GM23248 (cell line): ENCODE data around the gene LCLAT1. TPM values are rescaled to one million over a fixed set of nuclear protein-coding genes. Genes with fewer than 3 reads are reported as not detected.
"Not testable (repeated sequence)": the region's sequence is repeated elsewhere in the genome, so short reads cannot be mapped to it uniquely, and the experiment has no call there.

Source experiments
- DNase-seq: peaks from one replicate; pipeline ENCODE4 v3.0.0-alpha.2; 2015
- H2AFZ ChIP-seq: fragments of 200-600 bp; sonication (generic); 2 replicates; pipeline ENCODE4 v1.6.1; 2016; ENCODE audit warnings: antibody characterized with exemption
- H3F3A ChIP-seq: fragments of 200-600 bp; sonication (generic); 2 replicates; pipeline ENCODE4 v1.6.1; 2016; ENCODE audit warnings: mild to moderate bottlenecking, antibody characterized with exemption, mixed run types; ENCODE audit not compliant: insufficient read depth
- H3K27ac ChIP-seq: fragments of 200-600 bp; sonication (generic); 2 replicates; pipeline ENCODE4 v1.5.1; 2016; ENCODE audit warnings: mild to moderate bottlenecking
- H3K27me3 ChIP-seq: fragments of 200-600 bp; sonication (generic); replicated peaks from 2 replicates; pipeline ENCODE4 v1.6.1; 2016; ENCODE audit warnings: mild to moderate bottlenecking; ENCODE audit not compliant: insufficient read depth
- H3K36me3 ChIP-seq: fragments of 200-600 bp; sonication (generic); 2 replicates; pipeline ENCODE4 v1.6.1; 2016; ENCODE audit warnings: low read depth, mild to moderate bottlenecking
- H3K4me1 ChIP-seq: fragments of 200-600 bp; sonication (generic); 2 replicates; pipeline ENCODE4 v1.6.1; 2016; ENCODE audit warnings: mild to moderate bottlenecking; ENCODE audit not compliant: insufficient read depth
- H3K4me2 ChIP-seq: fragments of 200-600 bp; sonication (generic); one replicate; pipeline ENCODE4 v1.6.1; 2016; ENCODE audit warnings: mild to moderate bottlenecking; ENCODE audit not compliant: unreplicated experiment
- H3K4me3 ChIP-seq: fragments of 200-600 bp; sonication (generic); 2 replicates; pipeline ENCODE4 v1.5.1; 2016; ENCODE audit warnings: mild to moderate bottlenecking
- H3K79me2 ChIP-seq: fragments of 200-600 bp; sonication (generic); 2 replicates; pipeline ENCODE4 v1.6.1; 2016; ENCODE audit warnings: mild to moderate bottlenecking; ENCODE audit not compliant: insufficient read depth
- H3K9ac ChIP-seq: fragments of 200-600 bp; sonication (generic); 2 replicates; pipeline ENCODE4 v1.6.1; 2016; ENCODE audit warnings: mild to moderate bottlenecking
- H3K9me2 ChIP-seq: fragments of 200-600 bp; sonication (generic); 2 replicates; pipeline ENCODE4 v1.6.1; 2016; ENCODE audit warnings: mixed run types, mild to moderate bottlenecking, moderate library complexity; ENCODE audit not compliant: insufficient read depth
- H3K9me3 ChIP-seq: fragments of 200-600 bp; sonication (generic); one replicate; pipeline ENCODE4 v1.6.1; 2017; ENCODE audit warnings: low read depth
- H4K20me1 ChIP-seq: fragments of 200-600 bp; sonication (generic); 2 replicates; pipeline ENCODE4 v1.6.0; 2016; ENCODE audit not compliant: insufficient read depth
- EZH2 ChIP-seq: fragments of 200-600 bp; sonication (generic); IDR thresholded peaks from 2 replicates; pipeline ENCODE4 v1.6.1; 2018; ENCODE audit warnings: antibody characterized with exemption, mild to moderate bottlenecking; ENCODE audit not compliant: insufficient read depth, poor library complexity, severe bottlenecking
- EZH2phosphoT487 ChIP-seq: fragments of 200-600 bp; sonication (generic); IDR thresholded peaks from 2 replicates; pipeline ENCODE4 v1.6.1; 2018; ENCODE audit warnings: antibody characterized with exemption, moderate library complexity, mild to moderate bottlenecking, low read depth; ENCODE audit not compliant: insufficient read depth
- WGBS, 2 experiments: methylation state at CpG; one replicate each; pipeline ENCODE4 v1.1.6; 2015 to 2017; ENCODE audit warnings: low lambda C conversion rate in 2 of 2, low coverage in 1 of 2; ENCODE audit errors: missing lambda C conversion rate in 2 of 2; 5-methylcytosine and 5-hydroxymethylcytosine counted together
- in situ Hi-C: fragments of 300-500 bp; cut with MboI; formaldehyde crosslinking; loops from 2 replicates; pipeline ENCODE4 v1.15.0; 2020
- polyA plus RNA-seq: library from polyadenylated mRNA; unstranded; fragments of >200 nt; fragmentation: Nextera tagmentation; extraction: Ambion mirVana; gene quantifications from 2 replicates; pipeline ENCODE4 v1.2.1, GENCODE V29; 2016
- total RNA-seq: library from RNA; depleted of rRNA; stranded (reverse); fragments of >200 nt; shearing (Covaris generic); gene quantifications from 2 replicates; pipeline ENCODE4 v1.2.3, GENCODE V29; 2014

The LCLAT1 gene
- total and polyA plus RNA-seq, 2 experiments from 2014 or later = 29.7 to 32.3 TPM

DNA sequence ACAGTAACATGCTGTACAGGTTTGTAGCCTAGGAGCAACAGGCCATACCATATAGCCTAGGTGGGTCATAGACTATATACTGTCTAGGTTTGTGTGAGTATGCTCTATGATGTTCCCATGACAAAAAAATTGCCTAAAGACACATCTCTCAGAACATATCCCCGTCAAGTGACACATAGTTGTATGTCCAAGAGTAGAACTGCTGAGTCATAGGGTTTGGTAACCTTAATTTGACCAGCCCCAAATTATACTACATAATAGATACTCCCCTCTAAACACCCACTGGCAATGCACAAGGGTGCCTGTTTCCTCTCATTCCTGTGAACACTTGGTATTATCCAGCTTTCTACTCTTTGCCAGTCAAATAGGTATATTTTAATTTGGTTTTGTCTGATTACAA is 161.6 kb downstream of the LCLAT1 start:
- Histone ChIP-seq H4K20me1 (no peaks in the 10 kb centered on the region), H3K27me3 (no peaks in the 10 kb centered on the region), H3K36me3 (no peaks in the 10 kb centered on the region), H3K79me2 (no peaks in the 10 kb centered on the region), H3K9me3 (no peaks in the 10 kb centered on the region), H3F3A (peaks cover 6% of the 10 kb centered on the region; the same call in 1 of the 2 replicates), H3K4me2 (no peak overlapping the region), H2AFZ (no peak overlapping the region), H3K27ac (no peak overlapping the region), H3K9ac (no peak overlapping the region), H3K4me3 (no peak overlapping the region), H3K9me2 (no peaks in the 10 kb centered on the region), H3K4me1 (peaks cover 12% of the 10 kb centered on the region; the same call in 1 of the 2 replicates)
- in situ Hi-C loops = no loop called here
- peak; percentile 10 for DNase-seq
- no peak for TF ChIP-seq EZH2phosphoT487
- TF ChIP-seq EZH2 = no peak
- 33 to 48% methylated on average over 1 of the region's 1 CpG for WGBS, 2 experiments

DNA sequence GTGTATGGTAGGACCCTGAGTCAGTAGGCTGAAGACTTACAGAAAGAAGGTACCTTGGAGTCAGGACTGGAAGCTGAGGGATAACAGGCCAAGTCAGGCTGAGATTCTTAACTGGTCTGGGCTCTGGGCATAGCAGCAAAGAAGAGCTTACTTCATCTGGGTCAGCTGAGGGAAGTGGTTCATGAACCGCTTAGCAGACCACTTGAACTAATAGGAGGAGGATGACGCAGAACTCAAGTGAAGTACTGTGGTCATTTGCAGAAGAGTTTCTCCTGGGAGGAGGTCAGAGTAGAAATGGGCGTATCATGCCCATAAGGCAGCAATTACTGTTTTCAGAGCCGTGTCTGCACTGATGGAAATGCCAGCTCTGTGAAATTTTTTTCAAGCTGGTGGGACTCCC is 164.5 kb downstream of the LCLAT1 start:
- no peaks in the 10 kb centered on the region for H3K79me2 ChIP-seq
- H4K20me1 ChIP-seq = no peaks in the 10 kb centered on the region
- peaks cover 12% of the 10 kb centered on the region; the same call in 1 of the 2 replicates for H3K4me1 ChIP-seq
- peak; percentile 85 for DNase-seq
- peaks cover 6% of the 10 kb centered on the region; the same call in 1 of the 2 replicates for H3F3A ChIP-seq
- WGBS, 2 experiments = 18 to 22% methylated on average over 4 of the region's 4 CpGs
- peak overlapping the region; percentile 53 for H3K27ac ChIP-seq
- no peaks in the 10 kb centered on the region for H3K36me3 ChIP-seq
- peak overlapping the region; percentile 29; the same call in 1 of the 2 replicates for H2AFZ ChIP-seq
- no peaks in the 10 kb centered on the region for H3K9me2 ChIP-seq
- in situ Hi-C loops = no loop called here
- H3K9ac ChIP-seq = peak overlapping the region; percentile 28
- TF ChIP-seq EZH2 (no peak), EZH2phosphoT487 (no peak)
- H3K9me3 ChIP-seq = no peaks in the 10 kb centered on the region
- no peak overlapping the region for H3K4me2 ChIP-seq
- H3K4me3 ChIP-seq = no peak overlapping the region
- no peaks in the 10 kb centered on the region for H3K27me3 ChIP-seq

DNA sequence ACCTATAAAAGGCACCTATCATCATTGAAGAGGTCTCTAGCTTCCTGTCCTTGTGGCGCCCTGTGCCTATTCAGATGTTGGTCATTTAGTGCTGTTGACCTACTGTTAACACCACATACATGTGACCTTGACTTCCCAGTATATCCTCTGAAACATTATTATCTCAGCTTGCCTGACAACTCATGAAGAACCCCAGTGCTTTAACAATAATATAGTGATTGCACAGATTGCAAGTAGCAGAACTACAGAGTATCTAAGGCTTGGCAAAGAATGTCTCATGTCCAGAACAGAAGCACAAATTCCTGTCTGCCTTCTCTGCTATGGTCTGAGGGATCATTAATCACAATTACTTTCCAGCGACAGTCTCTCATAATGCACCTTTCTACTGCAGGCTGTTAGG is 165.3 kb downstream of the LCLAT1 start:
- Histone ChIP-seq H2AFZ (no peak overlapping the region), H3K36me3 (no peaks in the 10 kb centered on the region), H3K4me3 (no peak overlapping the region), H3K9me2 (no peaks in the 10 kb centered on the region), H3K4me2 (no peak overlapping the region), H3K9ac (no peak overlapping the region), H4K20me1 (no peaks in the 10 kb centered on the region), H3K27me3 (no peaks in the 10 kb centered on the region), H3K4me1 (peaks cover 12% of the 10 kb centered on the region; the same call in 1 of the 2 replicates), H3K27ac (peak overlapping the region; percentile 53; the same call in 1 of the 2 replicates), H3K79me2 (no peaks in the 10 kb centered on the region), H3F3A (peaks cover 6% of the 10 kb centered on the region; the same call in 1 of the 2 replicates), H3K9me3 (no peaks in the 10 kb centered on the region)
- in situ Hi-C loops = no loop called here
- 53 to 60% methylated on average over 2 of the region's 2 CpGs for WGBS, 2 experiments
- DNase-seq = no peak
- TF ChIP-seq EZH2phosphoT487 (no peak), EZH2 (no peak)

DNA sequence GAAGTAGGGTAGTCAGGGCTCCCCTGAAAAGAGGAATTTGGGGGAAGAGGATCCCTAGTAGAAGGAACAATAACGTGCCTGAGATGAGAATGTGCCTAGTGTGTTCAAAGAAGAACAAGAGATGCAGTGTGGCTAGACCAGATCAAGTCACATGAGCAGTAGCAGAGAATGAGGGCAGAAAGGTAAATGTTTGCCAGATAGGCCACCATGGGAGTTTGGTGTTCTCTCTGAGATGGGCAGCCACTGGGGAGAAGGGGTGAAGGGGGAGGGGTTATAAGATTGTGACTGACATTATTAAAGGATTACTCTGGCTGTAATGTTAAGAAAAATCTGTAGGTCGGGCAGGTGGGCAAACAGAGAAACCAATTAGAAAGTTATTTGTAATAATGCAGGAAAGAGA is 166.0 kb downstream of the LCLAT1 start:
- Histone ChIP-seq H3K27me3 (no peaks in the 10 kb centered on the region), H4K20me1 (no peaks in the 10 kb centered on the region), H2AFZ (no peak overlapping the region), H3K4me2 (no peak overlapping the region), H3K36me3 (no peaks in the 10 kb centered on the region), H3K9ac (no peak overlapping the region), H3K4me3 (no peak overlapping the region), H3K79me2 (no peaks in the 10 kb centered on the region), H3K9me2 (no peaks in the 10 kb centered on the region), H3K27ac (no peak overlapping the region), H3K9me3 (no peaks in the 10 kb centered on the region), H3K4me1 (peaks cover 12% of the 10 kb centered on the region; the same call in 1 of the 2 replicates), H3F3A (peaks cover 6% of the 10 kb centered on the region; the same call in 1 of the 2 replicates)
- DNase-seq = no peak
- WGBS, 2 experiments = 58 to 64% methylated on average over 2 of the region's 2 CpGs
- no peak for TF ChIP-seq EZH2
- no peak for TF ChIP-seq EZH2phosphoT487
- in situ Hi-C loops = no loop called here

DNA sequence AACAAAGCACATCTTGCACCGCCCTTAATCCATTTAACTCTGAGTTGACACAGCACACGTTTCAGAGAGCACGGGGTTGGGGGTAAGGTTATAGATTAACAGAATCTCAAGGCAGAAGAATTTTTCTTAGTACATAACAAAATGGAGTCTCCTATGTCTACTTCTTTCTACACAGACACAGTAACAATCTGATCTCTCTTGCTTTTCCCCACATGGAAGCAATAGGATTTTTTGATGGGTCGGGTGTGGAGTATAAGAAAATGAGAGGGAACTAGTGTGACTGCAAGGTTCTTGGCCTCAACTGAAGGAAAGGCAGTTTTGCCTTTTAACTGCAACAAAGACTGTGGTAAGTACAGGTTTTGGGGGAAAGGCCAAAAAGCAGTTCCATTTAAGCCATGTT is 167.2 kb downstream of the LCLAT1 start:
- H3K27me3 ChIP-seq, H2AFZ ChIP-seq, H4K20me1 ChIP-seq, H3K9me2 ChIP-seq, H3F3A ChIP-seq, DNase-seq, H3K4me2 ChIP-seq, H3K27ac ChIP-seq, H3K9me3 ChIP-seq, in situ Hi-C loops, H3K4me3 ChIP-seq, H3K9ac ChIP-seq, H3K36me3 ChIP-seq, H3K79me2 ChIP-seq: not testable (repeated sequence)
- WGBS, 2 experiments = 100% methylated on average over 1 of the region's 4 CpGs
- H3K4me1 ChIP-seq = peaks cover 12% of the 10 kb centered on the region; the same call in 1 of the 2 replicates
